Dermis blood vessel endothelial cell (primary cell): ENCODE results near the gene KIF5C. TPM values are rescaled to one million over a fixed set of nuclear protein-coding genes. Genes with fewer than 3 reads are reported as not detected.
A peak's percentile ranks its signal among the peaks of the same experiment; 100 is the strongest.

Source experiments
- DNase-seq: peaks from one replicate; pipeline ENCODE4 v3.0.0; 2010
- total RNA-seq: library from RNA; depleted of rRNA; stranded (reverse); fragments of >200 nt; gene quantifications from 2 replicates; pipeline ENCODE4 v1.2.3, GENCODE V29; 2014

The KIF5C gene
- total RNA-seq, 1 donor from 2014 or later: 0.34 TPM

- no peak for DNase-seq
Observed at GRCh38 chr2:148926981-148927401, 52.0 kb downstream of the KIF5C start.

DNA sequence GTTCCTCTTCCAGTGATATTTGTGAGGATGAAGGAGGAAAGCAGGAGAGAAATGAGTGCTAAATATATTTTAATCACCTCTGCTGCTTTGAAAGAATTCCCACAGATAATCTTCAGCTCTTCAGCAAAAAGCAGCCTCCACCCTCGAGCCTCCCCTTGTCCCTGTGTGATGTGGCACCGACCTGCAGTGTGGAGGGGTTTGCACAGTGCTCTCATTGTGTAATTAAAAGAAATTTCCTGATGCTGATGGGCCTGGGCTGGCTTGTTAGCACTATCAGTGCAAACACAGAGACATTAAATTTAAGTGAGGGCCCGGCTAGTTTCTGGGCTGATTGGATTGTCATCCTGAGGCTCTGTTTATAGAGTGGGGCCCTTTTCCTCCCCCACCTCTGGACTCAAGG is 53.4 kb downstream of the KIF5C start:
- no peak for DNase-seq

- no peak for DNase-seq
Observed at GRCh38 chr2:148930046-148930775, 55.2 kb downstream of the KIF5C start.

DNA sequence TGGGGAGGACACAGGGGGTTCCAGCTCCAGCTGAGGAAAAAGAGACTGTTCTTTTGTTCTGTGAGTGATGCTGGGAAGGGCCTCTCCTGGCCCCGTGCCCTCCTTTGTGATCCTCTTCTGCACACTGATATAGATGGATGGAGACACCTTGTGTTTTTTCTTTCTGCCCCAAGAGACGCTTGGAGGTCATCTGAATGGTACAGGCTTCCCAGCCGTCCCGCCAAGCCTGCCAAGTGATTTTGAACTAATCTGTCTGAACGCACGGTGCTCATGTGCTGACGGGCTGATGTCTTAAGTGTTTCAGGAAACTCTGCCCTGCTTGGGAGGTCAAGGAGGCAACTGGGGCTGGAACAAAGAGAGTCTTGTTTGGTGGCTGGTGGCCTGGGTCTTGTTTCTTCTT is 57.5 kb downstream of the KIF5C start:
- no peak for DNase-seq

GRCh38 chr2:148933456-148933855 is 58.4 kb downstream of the KIF5C start:
- DNase-seq: no peak

- no peak for DNase-seq
Observed at GRCh38 chr2:148935791-148936190, 60.8 kb downstream of the KIF5C start.

DNA sequence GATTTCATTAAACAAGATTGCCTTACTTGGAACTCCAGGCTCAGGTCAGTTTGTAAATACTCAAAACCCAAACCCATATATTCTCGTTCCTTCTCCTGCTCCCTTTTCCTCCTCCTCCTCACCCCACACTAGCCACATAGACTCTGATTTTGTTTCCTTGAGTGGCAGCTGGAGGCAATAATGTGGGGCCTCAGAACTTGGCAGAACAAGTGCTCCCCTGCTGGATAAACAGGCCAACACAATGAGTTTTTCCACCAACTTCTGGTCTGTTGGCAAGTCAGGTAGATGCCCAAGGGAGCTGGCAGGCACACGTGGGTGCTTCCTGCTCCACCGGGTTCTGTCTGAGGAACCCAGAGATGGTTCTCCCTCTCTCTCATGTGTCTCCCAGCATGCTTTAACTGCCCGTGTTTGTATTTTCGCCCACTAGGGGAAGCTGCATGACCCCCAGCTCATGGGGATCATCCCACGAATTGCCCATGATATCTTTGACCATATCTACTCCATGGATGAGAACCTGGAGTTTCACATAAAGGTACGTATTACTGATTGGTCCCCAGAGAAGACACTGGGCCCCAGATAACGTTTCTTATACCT is 61.9 kb downstream of the KIF5C start:
- DNase-seq: peak; percentile 4

DNA sequence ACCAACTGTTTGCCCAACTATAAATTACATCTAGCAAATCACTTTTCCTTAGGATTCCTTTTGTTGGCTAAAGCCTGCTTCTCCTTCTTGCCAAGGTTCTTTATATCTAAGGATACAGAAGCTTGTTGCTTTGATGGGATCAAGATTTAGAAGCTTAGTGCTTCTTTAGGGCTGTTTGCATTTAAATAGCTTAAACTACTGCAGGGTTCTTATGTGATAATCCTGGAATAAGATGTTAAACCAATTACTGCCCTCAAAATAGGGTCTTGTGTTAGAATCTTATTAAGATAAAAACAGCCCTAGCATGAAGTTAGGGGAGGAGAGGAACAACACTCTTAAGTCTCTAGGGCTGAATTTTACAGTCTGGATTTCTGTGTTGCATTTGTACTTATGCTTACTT is 64.2 kb downstream of the KIF5C start:
- DNase-seq: no peak

GRCh38 chr2:148943097-148943496 is 68.1 kb downstream of the KIF5C start:
- no peak for DNase-seq

GRCh38 chr2:148944536-148944935 is 69.5 kb downstream of the KIF5C start:
- DNase-seq: no peak

- DNase-seq: no peak
Observed at GRCh38 chr2:148947299-148947698, 72.3 kb downstream of the KIF5C start.

GRCh38 chr2:148948868-148949267 is 73.8 kb downstream of the KIF5C start:
- DNase-seq: no peak

DNA sequence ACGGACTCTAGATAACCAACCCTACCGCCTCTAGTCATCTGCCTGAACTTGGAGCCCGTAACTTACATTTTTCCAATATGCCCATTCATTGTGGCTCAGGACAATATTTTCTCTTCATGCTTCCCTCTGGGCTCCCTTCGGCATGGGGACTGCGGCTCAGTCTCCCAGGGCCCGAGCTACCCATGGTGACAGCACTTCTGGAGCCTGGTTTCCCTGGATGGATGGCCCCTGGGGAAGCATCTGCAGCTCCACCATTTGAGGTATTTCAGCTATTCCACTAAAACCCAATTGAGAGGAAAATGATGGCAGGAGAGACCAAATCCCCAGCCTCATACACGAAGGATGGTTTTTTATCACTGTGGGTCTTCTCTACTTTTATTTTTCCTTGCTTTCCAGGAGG is 74.3 kb downstream of the KIF5C start:
- DNase-seq: no peak

GRCh38 chr2:148952621-148953020 is 77.6 kb downstream of the KIF5C start:
- no peak for DNase-seq

DNA sequence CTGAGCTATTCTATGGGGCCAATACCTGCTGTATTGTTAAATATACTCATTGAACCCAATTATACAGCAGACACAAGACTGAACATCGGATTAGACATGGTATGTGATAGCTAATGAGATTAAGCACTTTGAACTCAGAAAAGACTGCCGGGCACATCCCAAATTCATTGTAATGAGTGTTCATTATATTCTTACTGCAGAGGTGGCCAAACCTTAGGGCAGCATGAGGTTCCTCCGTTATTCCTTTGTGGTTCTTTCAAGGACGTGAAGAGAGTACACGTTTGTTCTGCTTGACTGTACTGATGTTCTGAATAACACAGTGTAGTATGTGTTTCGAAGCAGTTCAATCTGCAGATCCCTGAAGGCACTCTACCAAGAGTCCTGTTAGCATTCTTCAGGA is 78.4 kb downstream of the KIF5C start:
- no peak for DNase-seq

GRCh38 chr2:148954536-148954935 is 79.5 kb downstream of the KIF5C start:
- DNase-seq: no peak

- DNase-seq: no peak
Observed at GRCh38 chr2:148955798-148956197, 80.8 kb downstream of the KIF5C start.

DNA sequence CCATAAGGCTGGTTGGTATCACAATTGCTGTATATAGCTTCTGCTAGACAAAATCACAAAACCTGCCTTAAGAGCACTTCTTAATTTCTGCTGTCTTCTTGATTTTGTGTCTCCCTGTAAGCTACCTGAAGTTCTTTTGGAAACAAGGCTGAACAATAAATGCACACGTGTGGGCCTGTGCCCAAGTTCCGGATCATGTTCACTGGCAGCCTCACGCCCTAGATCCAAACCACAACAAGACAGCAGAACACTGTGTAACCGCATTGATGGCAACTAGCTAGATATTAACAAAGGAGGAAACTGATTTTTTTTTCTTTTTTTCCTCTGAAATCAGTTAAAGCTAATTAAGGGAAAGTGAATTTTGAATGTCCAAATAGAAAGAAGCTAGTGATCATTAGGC is 82.0 kb downstream of the KIF5C start:
- DNase-seq: no peak

GRCh38 chr2:148959745-148960144 is 84.7 kb downstream of the KIF5C start:
- DNase-seq: no peak

- no peak for DNase-seq
Observed at GRCh38 chr2:148960483-148960882, 85.5 kb downstream of the KIF5C start.

- DNase-seq: no peak
Observed at GRCh38 chr2:148963461-148963860, 88.4 kb downstream of the KIF5C start.

GRCh38 chr2:148965623-148966437 is 90.8 kb downstream of the KIF5C start:
- DNase-seq: no peak

DNA sequence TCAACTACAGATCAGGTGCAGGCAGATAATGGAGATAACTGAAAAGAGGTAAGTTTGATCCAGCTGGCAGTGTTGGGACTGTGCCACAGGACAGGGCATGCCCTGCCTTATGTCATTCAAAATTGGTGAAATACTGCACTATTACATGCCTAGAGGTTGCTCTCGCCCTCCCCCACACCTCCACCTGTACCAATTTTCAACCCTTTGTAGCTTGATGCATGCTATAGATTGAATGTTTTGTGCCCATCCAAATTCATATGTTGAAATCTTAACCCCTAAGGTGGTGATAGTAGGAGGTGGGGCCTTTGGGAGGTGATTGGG is 91.4 kb downstream of the KIF5C start:
- no peak for DNase-seq

GRCh38 chr2:148967056-148967455 is 92.0 kb downstream of the KIF5C start:
- DNase-seq: no peak
